Measurements from ENCODE around the gene PTGR1.
"Not testable (repeated sequence)": the region's sequence is repeated elsewhere in the genome, so short reads cannot be mapped to it uniquely, and the experiment has no call there.

PTGR1 gene

GRCh38 chr9:111610845-111611244 is 11.4 kb upstream of the PTGR1 start:
- no peak for DNase-seq

GRCh38 chr9:111610149-111610548 is 10.7 kb upstream of the PTGR1 start:
- no peak for DNase-seq

- DNase-seq = no peak
Measured at GRCh38 chr9:111605041-111605559, 5.7 kb upstream of the PTGR1 start.

GRCh38 chr9:111604054-111604615 is 4.7 kb upstream of the PTGR1 start:
- no peak for DNase-seq

- no peak for DNase-seq
Measured at GRCh38 chr9:111603041-111603440, 3.6 kb upstream of the PTGR1 start.

- no peak for DNase-seq
Measured at GRCh38 chr9:111601237-111602018, 2.0 kb upstream of the PTGR1 start.

GRCh38 chr9:111599955-111600343 is 502 bp upstream of the PTGR1 start:
- no peak for DNase-seq

GRCh38 chr9:111598733-111599091 is 735 bp downstream of the PTGR1 start:
- no peak for DNase-seq

GRCh38 chr9:111597852-111598732 is 1.4 kb downstream of the PTGR1 start:
- no peak for DNase-seq

- no peak for DNase-seq
Measured at GRCh38 chr9:111588846-111589245, 10.6 kb downstream of the PTGR1 start.

- DNase-seq = no peak
Measured at GRCh38 chr9:111586378-111586777, 13.1 kb downstream of the PTGR1 start.

- no peak for DNase-seq
Measured at GRCh38 chr9:111582888-111583287, 16.6 kb downstream of the PTGR1 start.

- DNase-seq = no peak
Measured at GRCh38 chr9:111572950-111573604, 26.4 kb downstream of the PTGR1 start.

- DNase-seq = not testable (repeated sequence)
Measured at GRCh38 chr9:111568127-111568526, 31.3 kb downstream of the PTGR1 start.

- DNase-seq = no peak
Measured at GRCh38 chr9:111566234-111566633, 33.2 kb downstream of the PTGR1 start.

- no peak for DNase-seq
Measured at GRCh38 chr9:111561165-111561719, 38.2 kb downstream of the PTGR1 start.

- DNase-seq = no peak
Measured at GRCh38 chr9:111559000-111559610, 40.3 kb downstream of the PTGR1 start.

GRCh38 chr9:111555425-111555824 is 44.0 kb downstream of the PTGR1 start:
- DNase-seq = not testable (repeated sequence)

- no peak for DNase-seq
Measured at GRCh38 chr9:111548623-111549022, 50.8 kb downstream of the PTGR1 start.

- no peak for DNase-seq
Measured at GRCh38 chr9:111542497-111543254, 56.8 kb downstream of the PTGR1 start.

- DNase-seq = no peak
Measured at GRCh38 chr9:111533099-111533790, 66.2 kb downstream of the PTGR1 start.

Measured in NK-92 treated with Interleukin-12 subunit alpha and Interleukin-12 subunit beta, amount 100 ng/mL, for 24 hours (cell line).